H1 (cell line): Measurements from ENCODE around the gene DPYD.

Experiments
- POLR2AphosphoS5 ChIP-seq: IDR thresholded peaks from 2 replicates; pipeline ENCODE4 v1.6.1; 2011; ENCODE audit warnings: low read depth, low read length
- RAD21 ChIP-seq, 2 experiments: IDR thresholded peaks in 1 of 2; conservative IDR thresholded peaks in 1 of 2; 2 replicates each; pipeline ENCODE4 v1.6.1; 2011; ENCODE audit warnings: low read depth in 2 of 2, low read length in 2 of 2, improper control_type of control experiment in 1 of 2, inconsistent platforms in 1 of 2, mild to moderate bottlenecking in 1 of 2, moderate library complexity in 1 of 2
- RNF2 ChIP-seq: fragments of 200-900, 300-1000 bp; sonication (generic); IDR thresholded peaks from 2 replicates; pipeline ENCODE4 v1.7.1; 2016; ENCODE audit warnings: borderline replicate concordance, low read depth, mild to moderate bottlenecking, antibody characterized with exemption, low read length; ENCODE audit not compliant: poor library complexity, severe bottlenecking; ENCODE audit errors: missing control alignments
- TF ChIP-seq, protein P1 (sequence below): IDR thresholded peaks from 2 replicates; pipeline ENCODE4 v1.6.1; 2011; ENCODE audit warnings: low read length, improper control_type of control experiment
- TF ChIP-seq, protein P2 (sequence below), 3 experiments: IDR thresholded peaks; 1 replicate in 2 of 3; 2 replicates in 1 of 3; pipeline versions ENCODE4 v1.5.1 to v1.6.1; 2011; ENCODE audit warnings: low read length in 3 of 3, mild to moderate bottlenecking in 3 of 3, inconsistent platforms in 2 of 3, low read depth in 1 of 3, moderate library complexity in 1 of 3; ENCODE audit not compliant: insufficient read depth in 1 of 3; ENCODE audit errors: control extremely low read depth in 1 of 3

DNA sequence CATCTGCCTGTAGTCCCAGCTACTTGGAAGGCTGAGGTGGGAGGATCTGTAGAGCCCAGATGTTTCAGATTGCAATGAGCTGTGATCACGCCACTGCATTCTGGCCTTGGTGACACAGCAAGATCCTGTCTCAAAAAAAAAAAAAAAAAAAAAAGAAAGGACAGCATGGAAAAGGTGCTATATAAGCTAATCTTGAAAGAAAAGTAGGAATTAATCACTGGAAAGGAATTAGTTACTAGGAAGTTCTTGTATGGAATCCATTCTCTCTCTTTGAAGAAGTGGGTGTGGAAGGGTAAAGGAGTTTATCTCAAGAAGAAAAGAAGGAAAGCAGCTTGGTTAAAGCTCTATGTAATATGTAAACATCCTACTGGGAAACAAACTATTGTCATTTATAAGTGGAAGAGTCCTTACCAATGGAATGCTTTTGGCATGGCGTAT, 339.2 kb downstream of the DPYD start:
- no peak for TF ChIP-seq RAD21 (IDR thresholded peaks at IDR 0.05 in 1 of 2, conservative IDR thresholded peaks at IDR 0.05 in 1 of 2; ENCODE audit: low read depth in 2 of 2, low read length in 2 of 2)
- TF ChIP-seq RNF2: no peak
- TF ChIP-seq, protein P1, sequence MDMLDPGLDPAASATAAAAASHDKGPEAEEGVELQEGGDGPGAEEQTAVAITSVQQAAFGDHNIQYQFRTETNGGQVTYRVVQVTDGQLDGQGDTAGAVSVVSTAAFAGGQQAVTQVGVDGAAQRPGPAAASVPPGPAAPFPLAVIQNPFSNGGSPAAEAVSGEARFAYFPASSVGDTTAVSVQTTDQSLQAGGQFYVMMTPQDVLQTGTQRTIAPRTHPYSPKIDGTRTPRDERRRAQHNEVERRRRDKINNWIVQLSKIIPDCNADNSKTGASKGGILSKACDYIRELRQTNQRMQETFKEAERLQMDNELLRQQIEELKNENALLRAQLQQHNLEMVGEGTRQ: no peak
- TF ChIP-seq POLR2AphosphoS5: no peak
- TF ChIP-seq, protein P2, sequence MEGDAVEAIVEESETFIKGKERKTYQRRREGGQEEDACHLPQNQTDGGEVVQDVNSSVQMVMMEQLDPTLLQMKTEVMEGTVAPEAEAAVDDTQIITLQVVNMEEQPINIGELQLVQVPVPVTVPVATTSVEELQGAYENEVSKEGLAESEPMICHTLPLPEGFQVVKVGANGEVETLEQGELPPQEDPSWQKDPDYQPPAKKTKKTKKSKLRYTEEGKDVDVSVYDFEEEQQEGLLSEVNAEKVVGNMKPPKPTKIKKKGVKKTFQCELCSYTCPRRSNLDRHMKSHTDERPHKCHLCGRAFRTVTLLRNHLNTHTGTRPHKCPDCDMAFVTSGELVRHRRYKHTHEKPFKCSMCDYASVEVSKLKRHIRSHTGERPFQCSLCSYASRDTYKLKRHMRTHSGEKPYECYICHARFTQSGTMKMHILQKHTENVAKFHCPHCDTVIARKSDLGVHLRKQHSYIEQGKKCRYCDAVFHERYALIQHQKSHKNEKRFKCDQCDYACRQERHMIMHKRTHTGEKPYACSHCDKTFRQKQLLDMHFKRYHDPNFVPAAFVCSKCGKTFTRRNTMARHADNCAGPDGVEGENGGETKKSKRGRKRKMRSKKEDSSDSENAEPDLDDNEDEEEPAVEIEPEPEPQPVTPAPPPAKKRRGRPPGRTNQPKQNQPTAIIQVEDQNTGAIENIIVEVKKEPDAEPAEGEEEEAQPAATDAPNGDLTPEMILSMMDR (IDR thresholded peaks at IDR 0.05; ENCODE audit: control extremely low read depth in 1 of 3, insufficient read depth in 1 of 3, low read depth in 1 of 3, low read length in 3 of 3): no peak
